NCI-H2081 treated with DMSO at 0.1 percent for 48 hours (cell line): ENCODE data around the gene ANGPTL4.
"Not testable (repeated sequence)": the region's sequence is repeated elsewhere in the genome, so short reads cannot be mapped to it uniquely, and the experiment has no call there.

ENCODE experiments used
- DNase-seq: peaks from one replicate; lab custom pipeline; 2025; lab: John Stamatoyannopoulos, UW

Gene ANGPTL4

GRCh38 chr19:8361921-8362793 lies 1.8 kb upstream of the ANGPTL4 start:
- DNase-seq, result no peak

- no peak for DNase-seq
Observed at GRCh38 chr19:8366121-8366581, 2.2 kb downstream of the ANGPTL4 start.

DNA sequence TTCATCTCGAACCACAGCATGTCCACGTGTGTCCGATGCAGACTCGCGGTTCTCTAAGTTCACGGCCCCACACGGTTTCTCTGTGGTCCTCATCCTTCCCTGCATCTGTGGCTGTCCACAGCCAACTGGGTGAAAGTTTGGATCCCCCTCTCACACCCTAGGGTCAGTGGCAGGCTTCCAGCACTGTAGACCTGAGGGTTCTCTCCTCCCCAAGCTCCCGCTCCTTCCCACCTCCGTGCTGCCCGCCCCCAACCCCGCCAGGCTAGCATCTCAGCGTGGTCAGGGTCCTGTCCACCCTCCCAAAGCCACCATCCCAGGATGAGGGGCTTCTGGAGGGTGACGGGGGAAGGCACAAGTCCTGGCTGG lies 3.0 kb downstream of the ANGPTL4 start:
- DNase-seq, result no peak

- DNase-seq, result no peak
Observed at GRCh38 chr19:8367327-8368001, 3.5 kb downstream of the ANGPTL4 start.

GRCh38 chr19:8370176-8371010 lies 6.4 kb downstream of the ANGPTL4 start:
- no peak for DNase-seq

GRCh38 chr19:8371011-8371804 lies 7.3 kb downstream of the ANGPTL4 start:
- no peak for DNase-seq

- DNase-seq, result no peak
Observed at GRCh38 chr19:8373867-8374813, 10.2 kb downstream of the ANGPTL4 start.

- not testable (repeated sequence) for DNase-seq
Observed at GRCh38 chr19:8375766-8376165, 11.8 kb downstream of the ANGPTL4 start.

- DNase-seq, result not testable (repeated sequence)
Observed at GRCh38 chr19:8376373-8376974, 12.5 kb downstream of the ANGPTL4 start.

- DNase-seq, result no peak
Observed at GRCh38 chr19:8377598-8377997, 13.6 kb downstream of the ANGPTL4 start.

DNA sequence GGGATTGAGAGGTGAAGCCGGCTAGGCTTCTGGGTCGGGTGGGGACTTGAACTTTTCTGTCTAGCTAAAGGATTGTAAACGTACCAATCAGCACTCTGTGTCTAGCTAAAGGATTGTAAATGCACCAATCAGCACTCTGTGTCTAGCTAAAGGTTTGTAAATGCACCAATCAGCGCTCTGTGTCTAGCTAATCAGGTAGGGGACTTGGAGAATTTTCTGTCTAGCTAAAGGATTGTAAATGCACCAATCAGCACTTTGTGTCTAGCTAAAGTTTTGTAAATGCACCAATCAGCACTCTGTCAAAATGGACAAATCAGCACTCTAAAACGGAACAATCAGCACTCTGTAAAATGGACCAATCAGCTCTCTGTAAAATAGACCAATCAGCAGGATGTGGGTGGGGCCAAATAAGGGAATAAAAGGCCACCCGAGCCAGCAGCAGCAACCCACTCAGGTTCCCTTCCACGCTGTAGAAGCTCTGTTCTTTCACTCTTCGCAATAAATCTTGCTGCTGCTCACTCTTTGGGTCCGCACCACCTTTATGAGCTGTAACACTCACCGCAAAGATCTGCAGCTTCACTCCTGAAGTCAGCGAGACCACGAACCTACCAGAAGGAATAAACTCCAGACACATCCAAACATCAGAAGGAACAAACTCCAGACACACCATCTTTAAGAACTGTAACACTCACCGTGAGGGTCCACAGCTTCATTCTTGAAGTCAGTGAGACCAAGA lies 15.4 kb downstream of the ANGPTL4 start:
- not testable (repeated sequence) for DNase-seq

DNA sequence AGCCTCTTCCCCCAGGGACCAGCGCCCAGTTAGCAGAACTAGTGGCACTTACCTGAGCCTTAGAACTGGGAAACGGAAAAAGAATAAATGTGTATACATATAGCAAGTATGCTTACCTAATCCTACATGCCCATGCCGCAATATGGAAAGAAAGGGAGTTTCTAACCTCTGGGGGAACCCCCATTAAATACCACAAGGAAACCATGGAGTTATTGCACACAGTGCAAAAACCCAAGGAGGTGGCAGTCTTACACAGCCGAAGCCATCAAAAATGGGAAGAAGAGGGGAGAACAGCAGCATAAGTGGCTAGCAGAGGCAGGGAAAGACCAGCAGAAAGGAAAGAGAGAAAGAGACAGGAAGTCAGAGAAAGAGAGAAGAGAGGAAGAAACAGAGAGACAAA lies 20.6 kb downstream of the ANGPTL4 start:
- DNase-seq, result not testable (repeated sequence)

DNA sequence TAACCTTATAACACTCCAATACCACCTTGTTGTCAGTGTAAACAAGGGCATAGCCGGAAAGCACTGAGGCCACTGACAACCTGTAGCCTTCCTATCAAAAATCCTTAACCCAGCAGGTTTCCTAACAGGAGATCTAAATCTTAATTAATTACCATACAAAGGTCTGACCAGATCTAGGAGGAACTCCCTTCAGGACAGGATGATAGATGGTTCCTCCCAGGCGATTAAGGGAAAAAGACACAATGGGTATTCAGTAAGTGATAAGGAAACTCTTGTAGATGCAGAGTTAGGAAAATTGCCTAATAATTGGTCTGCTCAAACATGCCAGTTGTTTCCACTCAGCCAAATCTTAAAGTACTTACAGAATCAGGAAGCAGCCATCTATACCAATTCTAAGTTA lies 21.1 kb downstream of the ANGPTL4 start:
- not testable (repeated sequence) for DNase-seq

DNA sequence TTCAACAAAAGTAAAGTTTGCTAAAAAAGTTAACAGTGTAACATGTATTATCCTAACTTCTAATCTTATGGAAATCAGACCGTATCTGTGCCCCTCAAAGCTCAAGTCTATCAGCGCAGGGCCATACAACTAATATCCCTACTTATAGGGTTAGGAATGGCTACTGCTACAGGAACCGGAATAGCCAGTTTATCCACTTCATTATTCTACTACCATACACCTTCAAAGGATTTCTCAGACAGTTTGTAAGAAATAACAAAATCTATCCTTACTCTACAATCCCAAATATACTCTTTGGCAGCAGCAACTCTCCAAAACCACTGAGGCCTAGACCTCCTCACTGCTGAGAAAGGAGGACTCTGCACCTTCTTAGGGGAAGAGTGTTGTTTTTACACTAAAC lies 21.6 kb downstream of the ANGPTL4 start:
- DNase-seq, result not testable (repeated sequence)

- DNase-seq, result not testable (repeated sequence)
Observed at GRCh38 chr19:8386419-8386818, 22.5 kb downstream of the ANGPTL4 start.

- no peak for DNase-seq
Observed at GRCh38 chr19:8386990-8387389, 23.0 kb downstream of the ANGPTL4 start.

DNA sequence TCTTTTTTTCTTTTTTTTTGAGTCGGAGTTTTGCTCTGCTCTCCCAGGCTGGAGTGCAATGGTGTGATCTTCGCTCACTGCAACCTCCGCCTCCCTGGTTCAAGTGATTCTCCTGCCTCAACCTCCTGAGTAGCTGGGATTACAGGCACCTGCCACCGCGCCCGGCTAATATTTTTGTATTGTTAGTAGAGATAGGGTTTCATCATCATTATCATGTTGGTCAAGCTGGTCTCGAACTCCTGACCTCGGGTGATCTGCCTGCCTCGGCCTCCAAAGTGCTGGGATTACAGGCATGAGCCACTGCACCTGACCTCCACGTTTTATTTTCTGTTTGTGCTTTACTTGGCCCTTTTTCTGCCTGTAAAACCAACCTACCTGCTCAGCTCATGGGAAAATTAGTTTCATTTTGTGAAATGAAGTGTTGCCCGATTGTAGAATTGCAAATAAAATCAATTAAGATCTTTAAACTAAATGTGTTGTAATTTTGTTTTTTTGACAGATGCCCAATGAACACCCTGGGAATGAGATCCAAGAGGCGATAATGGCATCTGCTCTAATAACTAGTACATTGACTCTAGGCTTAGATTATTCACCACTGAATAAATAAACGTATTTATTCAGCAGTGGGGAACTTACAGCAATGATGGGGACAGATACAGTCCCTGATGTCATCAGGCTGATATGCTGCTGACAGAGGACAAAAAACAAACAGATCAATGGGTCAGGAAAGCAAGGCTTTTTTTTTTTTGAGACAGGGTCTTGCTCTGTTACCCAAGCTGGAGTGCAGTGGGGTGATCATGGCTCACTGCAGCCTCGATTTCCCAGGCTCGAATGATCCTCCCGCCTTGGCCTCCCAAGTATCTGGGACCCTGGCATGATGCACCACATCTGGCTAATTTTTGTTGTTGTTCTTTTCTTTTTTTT lies 24.0 kb downstream of the ANGPTL4 start:
- DNase-seq, result no peak

GRCh38 chr19:8388612-8388958 lies 24.6 kb downstream of the ANGPTL4 start:
- DNase-seq, result no peak
